Keratinocyte (primary cell): ENCODE data around the gene CCR5. TPM values are rescaled to one million over a fixed set of nuclear protein-coding genes. Genes with fewer than 3 reads are reported as not detected.

Experiments
- DNase-seq: peaks from one replicate; pipeline ENCODE4 v3.0.0-alpha.2; 2011; ENCODE audit warnings: low read depth, missing footprints, low spot score
- FAIRE-seq: peaks from 2 replicates; lab custom pipeline; 2011; peaks lifted over from hg19 to GRCh38; lab: Jason Lieb, UNC
- H2AFZ ChIP-seq: 2 replicates; pipeline ENCODE4 v1.6.0; 2012; ENCODE audit warnings: low read length, control low read depth, inconsistent platforms; ENCODE audit not compliant: control insufficient read depth
- H3K27ac ChIP-seq: 2 replicates; pipeline ENCODE4 v1.5.1; 2011; ENCODE audit warnings: low read length; ENCODE audit not compliant: control insufficient read depth, insufficient read depth
- H3K27me3 ChIP-seq: 3 replicates; pipeline ENCODE4 v1.6.0; 2011; ENCODE audit warnings: low read length; ENCODE audit not compliant: control insufficient read depth, insufficient read depth; ENCODE audit errors: extremely low read depth
- H3K36me3 ChIP-seq, 2 experiments: 2 replicates in 1 of 2; 3 replicates in 1 of 2; pipeline ENCODE4 v1.5.1; 2011; ENCODE audit warnings: low read length in 2 of 2, mild to moderate bottlenecking in 1 of 2; ENCODE audit not compliant: control insufficient read depth in 2 of 2, insufficient read depth in 2 of 2; ENCODE audit errors: extremely low read depth in 1 of 2
- H3K4me1 ChIP-seq: 3 replicates; pipeline ENCODE4 v1.5.1; 2011; ENCODE audit warnings: low read length; ENCODE audit not compliant: control insufficient read depth, insufficient read depth; ENCODE audit errors: extremely low read depth
- H3K4me2 ChIP-seq: 3 replicates; pipeline ENCODE4 v1.6.0; 2011; ENCODE audit warnings: low read depth, low read length; ENCODE audit not compliant: control insufficient read depth, insufficient read depth; ENCODE audit errors: extremely low read depth
- H3K4me3 ChIP-seq, 3 experiments: fragments of 200-600 bp in 1 of 3; sonication (generic) in 1 of 3; 2 replicates in 2 of 3; 3 replicates in 1 of 3; pipeline ENCODE4 v1.5.1; 2011 to 2016; ENCODE audit warnings: low read length in 3 of 3, mild to moderate bottlenecking in 3 of 3, control low read depth in 2 of 3, inconsistent platforms in 1 of 3, low read depth in 1 of 3, mixed read lengths in 1 of 3, mixed run types in 1 of 3, moderate library complexity in 1 of 3; ENCODE audit not compliant: control insufficient read depth in 2 of 3, insufficient read depth in 2 of 3; ENCODE audit errors: extremely low read depth in 1 of 3
- H3K79me2 ChIP-seq: 2 replicates; pipeline ENCODE4 v1.6.0; 2012; ENCODE audit warnings: low read length; ENCODE audit not compliant: control insufficient read depth, insufficient read depth
- H3K9ac ChIP-seq: 3 replicates; pipeline ENCODE4 v1.6.0; 2011; ENCODE audit warnings: low read length; ENCODE audit not compliant: control insufficient read depth, insufficient read depth; ENCODE audit errors: extremely low read depth
- H3K9me1 ChIP-seq: 3 replicates; pipeline ENCODE4 v1.6.0; 2011; ENCODE audit warnings: low read length; ENCODE audit not compliant: control insufficient read depth, insufficient read depth; ENCODE audit errors: extremely low read depth
- H3K9me3 ChIP-seq: 2 replicates; pipeline ENCODE4 v1.5.1; 2012; ENCODE audit warnings: low read depth, low read length; ENCODE audit not compliant: control insufficient read depth
- H4K20me1 ChIP-seq: 3 replicates; pipeline ENCODE4 v1.6.0; 2011; ENCODE audit warnings: low read length; ENCODE audit not compliant: control insufficient read depth, insufficient read depth; ENCODE audit errors: extremely low read depth
- EZH2 ChIP-seq: IDR thresholded peaks from one replicate; pipeline ENCODE4 v1.6.1; 2012; ENCODE audit warnings: inconsistent platforms, mild to moderate bottlenecking, low read length, moderate library complexity
- dilution Hi-C: fragments of 300-500 bp; cut with MboI; formaldehyde crosslinking; loops from one replicate; pipeline ENCODE4 v1.7.0; 2020; ENCODE audit warnings: low sequenced_read_pairs; ENCODE audit not compliant: extremely low pct_ligation_motif_present
- polyA plus RNA-seq, 5 experiments: library from polyadenylated mRNA; depleted of rRNA in 3 of 5; stranded (reverse) in 3 of 5; stranded (forward) in 1 of 5; unstranded in 1 of 5; fragments of >200 nt; gene quantifications; 1 replicate in 1 of 5; 2 replicates in 3 of 5; 3 replicates in 1 of 5; pipeline versions ENCODE4 v1.2.1 to v1.2.3, GENCODE V29; 2011 to 2012; ENCODE audit warnings: missing spikeins in 2 of 5, low read depth in 1 of 5, low replicate concordance in 1 of 5
- TF ChIP-seq, protein P1 (sequence below), 3 experiments: IDR thresholded peaks in 1 of 3; conservative IDR thresholded peaks in 1 of 3; optimal IDR thresholded peaks in 1 of 3; 2 replicates in 2 of 3; 3 replicates in 1 of 3; pipeline versions ENCODE3 to v1.5.1; 2011; ENCODE audit warnings: low read length in 3 of 3, mild to moderate bottlenecking in 3 of 3, moderate library complexity in 2 of 3, control low read depth in 1 of 3, inconsistent platforms in 1 of 3; ENCODE audit not compliant: insufficient read depth in 2 of 3; ENCODE audit errors: extremely low read depth in 1 of 3

The CCR5 gene
- polyA plus RNA-seq, 1 donor (not counting 4 experiments of a cell fraction or from before 2014, with no cell fraction given), result 0.14 TPM

DNA sequence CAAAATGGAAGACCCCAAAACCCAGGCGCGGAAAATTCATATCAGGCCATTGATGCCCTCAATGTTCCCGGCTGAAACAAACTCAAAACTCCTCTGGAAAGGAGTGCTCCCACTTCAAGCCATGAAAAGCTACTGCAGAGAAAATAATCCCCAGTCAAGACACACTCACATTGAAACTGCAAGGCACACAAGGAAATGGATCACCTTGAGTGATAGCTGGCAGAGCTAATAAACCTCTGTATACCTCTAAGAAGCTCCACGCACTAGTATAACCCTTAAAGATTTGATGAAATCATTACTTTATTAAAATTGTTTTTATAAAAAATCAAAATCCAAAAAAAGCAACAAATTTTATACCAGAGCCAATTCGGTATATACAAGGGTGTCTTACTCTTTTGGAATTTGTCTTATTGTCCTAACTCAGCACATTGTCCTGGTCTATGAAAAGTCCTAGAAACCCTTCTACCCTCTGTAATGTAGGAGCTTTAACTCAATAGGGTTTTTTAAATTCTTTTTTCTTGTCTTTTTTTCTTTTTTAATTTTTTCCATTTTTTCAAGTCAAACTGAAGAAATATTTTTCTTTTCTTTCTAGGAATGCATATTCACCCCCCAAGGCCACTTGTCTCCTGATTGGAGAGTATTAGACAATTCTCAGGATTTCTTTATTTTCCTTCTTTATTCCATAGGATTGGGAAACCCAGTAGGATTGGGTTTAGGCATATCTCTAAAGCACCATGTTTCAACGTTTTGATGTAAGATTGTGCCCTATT is 27.6 kb downstream of the CCR5 start:
- Histone ChIP-seq H3K9ac (no peak overlapping the region), H3K27ac (no peak overlapping the region), H3K9me3 (no peaks in the 10 kb centered on the region), H2AFZ (no peak overlapping the region), H3K9me1 (no peaks in the 10 kb centered on the region), H3K4me3 (no peak overlapping the region), H3K4me2 (no peak overlapping the region), H3K79me2 (no peaks in the 10 kb centered on the region), H4K20me1 (no peaks in the 10 kb centered on the region), H3K4me1 (no peaks in the 10 kb centered on the region), H3K36me3 (no peaks in the 10 kb centered on the region), H3K27me3 (no peaks in the 10 kb centered on the region)
- no peak for DNase-seq
- TF ChIP-seq EZH2, result no peak
- TF ChIP-seq, protein P1, sequence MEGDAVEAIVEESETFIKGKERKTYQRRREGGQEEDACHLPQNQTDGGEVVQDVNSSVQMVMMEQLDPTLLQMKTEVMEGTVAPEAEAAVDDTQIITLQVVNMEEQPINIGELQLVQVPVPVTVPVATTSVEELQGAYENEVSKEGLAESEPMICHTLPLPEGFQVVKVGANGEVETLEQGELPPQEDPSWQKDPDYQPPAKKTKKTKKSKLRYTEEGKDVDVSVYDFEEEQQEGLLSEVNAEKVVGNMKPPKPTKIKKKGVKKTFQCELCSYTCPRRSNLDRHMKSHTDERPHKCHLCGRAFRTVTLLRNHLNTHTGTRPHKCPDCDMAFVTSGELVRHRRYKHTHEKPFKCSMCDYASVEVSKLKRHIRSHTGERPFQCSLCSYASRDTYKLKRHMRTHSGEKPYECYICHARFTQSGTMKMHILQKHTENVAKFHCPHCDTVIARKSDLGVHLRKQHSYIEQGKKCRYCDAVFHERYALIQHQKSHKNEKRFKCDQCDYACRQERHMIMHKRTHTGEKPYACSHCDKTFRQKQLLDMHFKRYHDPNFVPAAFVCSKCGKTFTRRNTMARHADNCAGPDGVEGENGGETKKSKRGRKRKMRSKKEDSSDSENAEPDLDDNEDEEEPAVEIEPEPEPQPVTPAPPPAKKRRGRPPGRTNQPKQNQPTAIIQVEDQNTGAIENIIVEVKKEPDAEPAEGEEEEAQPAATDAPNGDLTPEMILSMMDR (optimal IDR thresholded peaks at IDR 0.05 in 1 of 3, IDR thresholded peaks at IDR 0.05 in 1 of 3, conservative IDR thresholded peaks at IDR 0.05 in 1 of 3; ENCODE audit: extremely low read depth in 1 of 3, insufficient read depth in 2 of 3, low read length in 3 of 3), result no peak
- dilution Hi-C loops, result no loop called here
- FAIRE-seq, result no peak

DNA sequence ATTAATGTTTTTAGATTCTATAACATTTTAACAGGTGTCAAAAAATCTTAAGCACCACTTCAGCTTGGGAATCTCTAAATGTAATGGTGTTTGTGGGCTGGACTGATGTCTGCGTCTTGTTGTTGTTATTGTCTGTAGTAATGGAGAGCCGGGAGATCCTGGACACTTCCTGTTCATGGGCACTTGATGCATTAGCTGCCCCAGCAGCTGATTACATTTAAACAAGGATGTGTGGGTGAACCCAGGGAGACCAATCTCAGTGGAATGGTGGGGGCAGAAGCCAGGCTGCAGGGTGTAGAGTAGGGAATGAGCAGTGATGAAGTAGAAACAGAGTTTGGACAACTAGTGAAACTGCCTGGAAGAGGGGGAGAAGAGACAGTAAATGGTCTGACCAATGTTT is 28.4 kb downstream of the CCR5 start:
- no peaks in the 10 kb centered on the region for H4K20me1 ChIP-seq
- dilution Hi-C loops, result no loop called here
- no peaks in the 10 kb centered on the region for H3K9me1 ChIP-seq
- no peaks in the 10 kb centered on the region for H3K9me3 ChIP-seq
- FAIRE-seq (no peak), DNase-seq (no peak)
- no peak overlapping the region for H3K27ac ChIP-seq
- no peak overlapping the region for H3K4me3 ChIP-seq
- H3K4me2 ChIP-seq, result no peak overlapping the region
- H3K27me3 ChIP-seq, result no peaks in the 10 kb centered on the region
- no peaks in the 10 kb centered on the region for H3K36me3 ChIP-seq
- no peak overlapping the region for H3K9ac ChIP-seq
- H3K79me2 ChIP-seq, result no peaks in the 10 kb centered on the region
- no peak for TF ChIP-seq EZH2
- TF ChIP-seq, protein P1 (optimal IDR thresholded peaks at IDR 0.05 in 1 of 3, IDR thresholded peaks at IDR 0.05 in 1 of 3, conservative IDR thresholded peaks at IDR 0.05 in 1 of 3; ENCODE audit: extremely low read depth in 1 of 3, insufficient read depth in 2 of 3, low read length in 3 of 3), result no peak
- H3K4me1 ChIP-seq, result no peaks in the 10 kb centered on the region
- no peak overlapping the region for H2AFZ ChIP-seq
